Renal cortical epithelial cell (primary cell): ENCODE data around the gene SELENOI. TPM values are rescaled to one million over a fixed set of nuclear protein-coding genes. Genes with fewer than 3 reads are reported as not detected.
"Not testable (repeated sequence)": the region's sequence is repeated elsewhere in the genome, so short reads cannot be mapped to it uniquely, and the experiment has no call there.

Experiments used
- DNase-seq: peaks from one replicate; pipeline ENCODE4 v3.0.0-alpha.2; 2011; ENCODE audit warnings: low read depth
- total RNA-seq: library from RNA; depleted of rRNA; stranded (reverse); fragments of >200 nt; gene quantifications from 2 replicates; pipeline ENCODE4 v1.2.3, GENCODE V29; 2014

SELENOI gene, protein sequence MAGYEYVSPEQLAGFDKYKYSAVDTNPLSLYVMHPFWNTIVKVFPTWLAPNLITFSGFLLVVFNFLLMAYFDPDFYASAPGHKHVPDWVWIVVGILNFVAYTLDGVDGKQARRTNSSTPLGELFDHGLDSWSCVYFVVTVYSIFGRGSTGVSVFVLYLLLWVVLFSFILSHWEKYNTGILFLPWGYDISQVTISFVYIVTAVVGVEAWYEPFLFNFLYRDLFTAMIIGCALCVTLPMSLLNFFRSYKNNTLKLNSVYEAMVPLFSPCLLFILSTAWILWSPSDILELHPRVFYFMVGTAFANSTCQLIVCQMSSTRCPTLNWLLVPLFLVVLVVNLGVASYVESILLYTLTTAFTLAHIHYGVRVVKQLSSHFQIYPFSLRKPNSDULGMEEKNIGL
- total RNA-seq: 21.4 and 46.7 TPM in 2 replicates

DNA sequence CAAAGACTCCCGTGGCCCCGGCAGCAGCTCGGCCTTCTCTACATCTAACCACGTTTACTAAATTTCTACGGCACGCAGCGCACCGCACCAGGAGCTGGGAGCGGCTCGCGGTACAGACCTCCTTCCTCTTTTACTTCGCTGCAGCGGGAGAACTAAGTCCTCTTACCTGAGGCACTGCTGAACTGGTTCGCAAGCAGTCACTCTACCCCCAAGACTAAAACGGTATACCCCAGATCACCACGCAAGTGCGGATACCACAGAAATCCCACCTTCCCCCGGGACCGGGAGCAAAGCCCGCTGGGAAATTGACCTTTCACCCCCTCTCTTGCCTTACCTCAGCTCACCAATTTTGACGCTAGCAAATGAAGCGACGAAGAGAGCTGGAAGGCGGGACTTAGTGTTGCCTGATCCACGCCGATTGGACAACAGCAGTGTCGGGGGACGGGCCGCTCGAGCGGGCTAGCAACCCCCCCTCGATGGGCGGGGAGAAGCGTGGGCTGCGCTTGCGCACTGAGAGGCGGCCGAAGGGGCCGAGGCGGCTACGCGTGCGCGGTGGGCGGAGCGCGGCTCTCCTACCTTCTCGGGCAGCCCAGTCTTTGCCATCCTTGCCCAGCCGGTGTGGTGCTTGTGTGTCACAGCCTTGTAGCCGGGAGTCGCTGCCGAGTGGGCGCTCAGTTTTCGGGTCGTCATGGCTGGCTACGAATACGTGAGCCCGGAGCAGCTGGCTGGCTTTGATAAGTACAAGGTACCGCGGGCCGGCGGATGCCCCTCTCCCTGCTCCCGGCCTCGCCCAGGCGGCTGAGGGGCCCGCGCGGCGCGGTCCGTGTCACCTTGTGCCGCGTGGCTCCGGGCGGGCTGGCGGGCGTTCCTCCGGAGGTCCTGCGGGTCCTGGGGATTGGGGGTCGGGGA is at the start of gene SELENOI:
TSS of gene SELENOI (plus strand) at position 599 of the 909 bp plus-strand sequence. CDS start at position 689, 90 bp downstream.
- DNase-seq: peak; percentile 98

DNA sequence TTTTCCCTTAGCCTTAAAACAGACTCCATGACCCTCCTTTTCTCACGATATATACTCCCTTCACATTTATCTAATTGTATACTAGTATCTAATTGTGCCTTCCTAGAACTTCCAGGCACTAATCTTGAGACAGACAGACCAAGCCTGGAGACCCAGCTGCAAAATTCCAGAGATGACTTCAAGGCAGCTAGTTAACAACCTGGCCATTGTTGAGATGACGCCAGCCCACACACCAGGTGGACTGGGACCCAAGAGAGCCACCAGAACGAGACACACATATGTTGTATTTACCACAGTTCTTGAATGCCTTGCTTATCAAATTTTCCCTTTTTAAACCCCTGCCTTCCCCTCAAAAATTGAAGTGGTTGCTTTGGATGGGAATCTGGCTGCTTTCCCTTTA is 48.9 kb upstream of the SELENOI start:
- no peak for DNase-seq

DNA sequence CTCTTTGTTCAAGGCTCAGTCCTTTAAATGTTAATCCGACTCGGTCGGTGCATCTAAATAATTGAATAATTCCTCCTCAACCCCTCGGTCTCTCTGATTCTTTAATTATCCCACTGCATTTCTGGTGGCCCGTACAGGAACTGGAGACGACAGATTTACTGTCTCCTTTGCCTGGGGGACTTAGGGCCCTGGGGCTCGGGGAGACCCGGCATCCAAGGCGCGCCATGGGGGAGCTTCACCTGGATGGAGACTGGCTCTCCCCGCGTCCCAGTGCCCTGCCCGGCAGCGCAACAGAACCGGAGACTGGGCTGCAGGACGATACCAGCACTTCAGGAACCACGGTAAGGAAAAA is 47.7 kb upstream of the SELENOI start:
- no peak for DNase-seq

DNA sequence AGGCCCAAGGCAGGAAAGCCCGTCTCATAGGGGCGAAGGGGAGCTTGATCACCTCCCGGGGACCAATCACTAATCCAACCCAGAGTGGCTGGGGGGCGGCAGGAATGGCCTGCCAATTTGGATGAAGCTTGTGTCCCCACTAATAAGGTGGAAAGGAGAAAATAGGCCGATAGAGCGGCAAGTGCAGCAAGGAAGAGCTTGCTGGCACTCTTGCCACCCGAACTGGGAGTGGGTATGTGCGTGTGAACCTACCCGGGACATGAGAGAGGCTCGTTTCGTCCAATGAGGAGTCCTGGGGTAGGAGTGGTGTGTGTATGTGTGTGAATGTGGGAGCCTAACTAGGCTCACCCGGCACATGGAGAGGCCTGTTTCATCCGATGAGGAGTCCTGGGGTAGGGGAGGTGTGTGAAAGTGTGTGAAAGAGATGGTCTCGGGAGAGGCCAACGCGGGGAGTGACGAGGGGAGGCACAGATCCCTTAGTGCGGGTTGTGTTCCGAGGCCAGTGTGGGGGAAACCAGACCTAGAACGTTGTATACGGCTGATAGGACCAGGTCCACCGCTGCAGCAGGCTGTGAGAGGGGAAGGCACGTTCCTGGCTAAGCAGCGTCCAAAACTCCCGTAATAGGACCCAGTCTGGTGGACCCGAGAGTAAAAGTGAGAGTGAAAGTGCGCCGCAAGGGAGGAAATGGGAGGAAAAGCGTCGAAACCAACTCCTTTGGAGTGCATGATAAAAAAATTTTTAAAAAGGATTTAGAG is 47.1 kb upstream of the SELENOI start:
- peak; percentile 59 for DNase-seq

DNA sequence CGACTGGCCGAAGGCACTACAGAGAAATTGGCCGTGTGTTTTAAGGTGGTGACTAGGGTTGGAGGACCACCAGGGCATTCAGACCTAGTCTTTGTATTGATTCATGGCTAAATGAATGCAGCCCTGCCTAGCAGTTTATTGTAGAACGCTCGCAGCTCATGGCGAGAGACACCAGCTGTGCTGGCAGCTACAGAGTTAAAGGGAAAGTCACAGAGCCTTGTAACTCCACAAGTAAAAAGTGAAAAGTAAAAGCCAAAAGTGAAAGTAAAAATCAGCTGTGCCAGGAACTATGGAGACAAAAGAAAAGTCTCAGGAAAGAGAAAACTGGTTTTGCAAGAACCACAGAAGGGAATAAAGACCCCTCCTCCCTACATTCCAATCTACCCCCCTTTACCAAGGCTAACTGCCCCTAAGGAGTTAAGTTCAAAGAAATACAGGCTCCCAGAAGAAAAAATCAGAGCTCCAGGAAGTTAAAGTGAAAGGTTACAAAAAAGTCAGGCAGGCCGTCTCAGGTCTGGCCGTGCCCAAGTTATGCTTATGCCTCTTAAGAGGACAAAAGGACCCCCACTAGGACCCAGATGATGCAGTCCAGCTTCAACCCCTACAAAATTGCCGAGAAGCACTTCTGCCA is 46.4 kb upstream of the SELENOI start:
- peak; percentile 77 for DNase-seq

DNA sequence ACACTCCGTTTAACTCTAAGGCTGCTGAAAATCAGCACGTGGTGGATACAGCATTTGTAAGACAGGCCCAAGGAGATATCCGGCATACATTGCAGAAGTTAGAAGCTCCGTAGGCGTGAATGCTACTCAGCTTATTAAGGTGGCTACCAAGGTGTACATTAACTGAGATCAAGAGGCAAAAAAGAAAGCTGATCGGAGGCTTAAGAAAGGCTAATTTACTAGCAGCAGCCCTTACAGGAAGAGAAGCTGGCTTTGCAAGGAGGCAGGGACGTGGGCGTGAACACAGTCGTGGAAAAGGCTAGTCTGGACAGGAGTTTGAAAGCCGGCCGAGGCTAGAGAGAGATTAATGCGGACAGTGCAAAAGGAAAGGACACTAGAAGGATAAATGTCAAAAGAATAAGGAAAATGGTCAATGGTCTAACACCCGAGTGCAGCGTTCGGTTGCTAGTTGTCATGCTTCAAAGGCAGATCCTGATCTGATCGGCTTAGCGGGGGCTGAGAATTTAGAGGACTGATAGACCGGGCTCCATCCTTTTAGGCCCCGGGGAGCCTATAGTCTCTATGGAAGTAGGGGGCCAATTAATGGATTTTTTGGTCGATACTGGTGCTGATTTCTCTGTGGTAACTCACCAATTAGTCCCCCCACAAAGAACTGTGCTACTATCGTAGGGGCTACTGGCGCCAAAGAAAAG is 45.6 kb upstream of the SELENOI start:
- peak; percentile 45 for DNase-seq

DNA sequence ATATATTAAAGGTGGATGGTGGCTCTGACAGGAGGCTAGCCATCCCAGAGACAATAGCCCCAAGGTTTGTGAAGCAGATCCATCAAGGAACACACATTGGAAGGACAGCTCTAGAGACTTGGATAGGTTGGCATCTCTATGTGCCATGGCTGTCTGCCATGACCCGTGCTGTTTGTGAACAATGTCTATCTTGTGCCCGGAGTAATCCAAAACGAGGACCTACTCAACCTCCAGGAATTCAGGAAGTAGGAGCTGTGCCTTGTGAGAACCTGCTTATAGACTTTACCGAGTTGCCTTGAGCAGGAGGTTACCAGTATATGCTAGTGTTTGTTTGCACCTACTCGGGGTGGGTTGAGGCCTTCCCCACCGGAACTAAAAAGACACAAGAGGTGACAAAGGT is 43.1 kb upstream of the SELENOI start:
- peak; percentile 23 for DNase-seq

DNA sequence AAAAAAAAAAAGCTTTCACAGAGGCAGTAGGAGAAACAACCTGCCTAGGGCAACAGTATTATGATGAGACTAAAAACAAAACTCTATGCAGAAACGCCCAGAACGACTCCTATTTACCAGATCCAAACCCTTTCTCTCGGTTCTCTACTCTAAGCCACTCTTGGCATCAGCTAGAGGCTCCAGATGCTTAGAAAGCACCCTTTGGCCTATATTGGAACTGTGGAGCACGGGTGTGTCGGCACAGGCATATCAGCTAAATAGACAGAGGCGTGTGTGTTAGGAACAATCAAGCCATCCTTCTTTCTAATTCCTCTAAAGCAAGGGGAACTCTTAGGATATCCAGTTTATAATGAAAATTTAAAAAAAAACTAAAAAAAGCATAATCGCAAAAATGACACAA is 40.8 kb upstream of the SELENOI start:
- DNase-seq: not testable (repeated sequence)

DNA sequence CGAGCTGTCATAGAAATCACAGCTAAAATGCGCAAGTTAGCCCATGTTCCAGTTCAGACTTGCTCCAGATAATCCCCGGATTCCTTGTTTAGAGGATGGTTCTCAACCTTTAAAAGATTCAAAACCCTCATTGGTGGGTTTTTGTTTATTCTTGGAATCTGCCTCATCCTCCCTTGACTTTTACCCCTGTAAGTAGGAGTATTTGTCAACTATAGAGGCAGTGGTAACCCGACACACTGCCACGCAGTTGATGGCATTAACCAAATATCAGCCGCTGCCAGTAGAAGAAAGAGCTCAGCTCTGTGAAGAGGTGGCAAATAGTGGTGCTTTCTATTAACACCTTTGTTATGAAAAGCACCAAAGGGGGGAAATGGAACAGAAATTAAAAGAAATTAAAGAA is 40.4 kb upstream of the SELENOI start:
- no peak for DNase-seq

DNA sequence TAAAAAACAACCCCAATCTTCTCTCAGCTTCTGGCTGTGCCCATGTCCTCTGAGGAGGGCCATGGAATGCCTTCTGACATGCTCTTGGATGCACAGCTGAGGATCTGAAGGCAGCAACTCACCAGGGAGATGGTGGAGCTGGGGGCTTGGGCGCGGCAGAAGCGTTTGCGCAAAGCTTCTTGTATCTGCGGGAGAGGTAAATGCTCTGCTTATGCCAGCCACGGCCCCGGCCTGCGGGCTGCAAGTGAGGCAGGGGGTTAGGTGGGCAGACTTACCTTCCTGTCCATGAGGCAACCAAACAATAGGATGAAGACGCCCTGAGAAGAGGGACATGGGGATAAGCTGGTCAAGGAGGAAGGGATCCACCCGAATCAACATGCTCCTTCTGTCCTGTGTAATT is 36.0 kb upstream of the SELENOI start:
- DNase-seq: no peak

DNA sequence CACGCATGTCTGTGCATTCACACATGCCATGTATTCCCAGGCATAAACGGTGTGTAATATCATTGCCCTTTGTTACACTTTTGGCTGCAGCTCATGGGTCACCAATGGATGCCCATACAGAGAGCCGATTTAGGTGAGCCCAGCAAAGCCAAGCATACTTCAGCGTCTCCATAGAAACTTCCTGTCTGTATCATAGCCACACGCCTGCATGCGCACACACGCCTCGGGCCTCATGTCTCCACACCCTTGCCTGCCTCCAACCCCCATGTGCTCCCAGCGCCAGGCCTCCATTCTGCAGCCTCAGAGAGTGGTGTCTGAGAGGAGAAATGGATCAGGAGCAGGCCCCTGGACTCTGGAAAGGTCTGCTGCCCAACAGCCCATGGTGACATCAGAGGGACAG is 33.5 kb upstream of the SELENOI start:
- no peak for DNase-seq

DNA sequence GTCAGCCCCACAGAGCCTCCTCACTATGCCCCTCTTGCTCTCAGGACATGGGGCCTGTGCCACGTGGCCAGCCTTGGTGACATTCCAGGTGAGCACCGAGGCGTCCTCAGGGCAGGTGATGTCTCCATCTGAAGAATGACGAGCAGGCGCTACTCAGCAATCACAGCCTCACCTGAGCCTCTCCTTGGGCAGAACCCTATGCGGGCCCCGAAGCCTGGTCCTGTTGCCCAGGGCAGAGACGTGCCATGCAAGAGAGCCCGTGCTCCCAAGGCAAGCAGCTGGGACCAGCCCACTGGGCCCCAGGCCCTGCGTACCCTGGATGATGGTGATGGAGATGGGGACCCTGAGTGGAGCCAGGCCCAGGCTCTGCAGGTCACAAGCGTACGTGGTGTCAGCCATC is 32.5 kb upstream of the SELENOI start:
- DNase-seq: no peak

DNA sequence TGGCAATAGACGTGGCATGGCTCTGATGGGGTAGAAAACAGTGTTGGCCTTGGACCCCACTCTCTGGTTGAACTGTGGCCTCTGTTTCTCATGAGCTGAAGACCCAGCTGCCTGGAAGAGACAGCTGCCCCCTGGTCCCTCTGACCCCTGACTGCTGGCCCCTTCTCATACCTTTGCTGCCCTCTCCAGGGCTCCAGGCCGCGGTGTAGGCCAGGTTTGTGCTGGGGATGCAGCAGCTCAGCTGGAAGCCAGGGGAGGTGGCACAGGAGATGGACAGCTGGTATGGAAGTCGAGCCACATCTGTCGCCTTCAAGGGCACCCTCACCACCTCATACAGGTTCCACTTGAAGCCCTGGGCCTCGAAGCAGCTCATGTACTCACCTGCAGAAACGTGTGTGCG is 31.7 kb upstream of the SELENOI start:
- DNase-seq: no peak

DNA sequence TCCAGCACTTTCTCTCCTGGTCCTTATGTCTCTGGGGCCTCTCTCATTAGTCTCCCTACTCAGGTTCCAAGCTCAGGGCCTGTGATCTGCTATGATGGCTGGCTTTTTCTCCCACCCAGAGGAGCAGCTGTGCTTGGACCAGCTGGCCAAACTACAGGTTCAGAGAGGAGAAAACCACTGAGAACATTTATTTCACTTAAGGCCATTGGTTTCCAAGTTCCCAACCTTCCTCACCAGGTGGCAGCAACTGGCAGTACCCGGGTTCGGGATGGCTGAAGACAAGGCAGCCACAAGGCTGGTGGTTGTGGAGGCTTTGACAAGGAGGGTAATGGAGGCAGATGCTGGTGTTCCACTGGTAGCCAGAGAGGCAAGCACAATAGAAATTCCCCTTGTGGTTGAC is 29.9 kb upstream of the SELENOI start:
- DNase-seq: peak; percentile 20

DNA sequence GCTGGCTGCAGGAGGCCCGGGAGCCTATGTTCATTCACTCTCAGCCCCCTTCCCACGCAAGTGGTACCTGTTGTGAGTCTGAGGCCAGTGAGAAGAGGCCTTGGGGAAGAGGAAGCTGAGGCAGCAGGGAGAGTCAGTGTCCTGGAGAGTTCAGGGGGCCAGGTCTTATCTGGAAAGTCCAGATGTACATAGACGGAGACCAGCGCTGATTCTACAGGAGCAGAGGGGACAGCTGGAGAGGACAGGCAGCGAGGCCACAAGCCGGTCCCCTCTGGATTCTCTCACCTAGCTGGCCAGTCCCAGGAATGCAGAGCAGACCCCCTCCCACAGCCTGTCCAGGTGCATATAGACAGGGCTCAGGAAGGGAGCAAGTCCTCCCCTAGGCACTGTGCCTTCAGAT is 29.1 kb upstream of the SELENOI start:
- no peak for DNase-seq

DNA sequence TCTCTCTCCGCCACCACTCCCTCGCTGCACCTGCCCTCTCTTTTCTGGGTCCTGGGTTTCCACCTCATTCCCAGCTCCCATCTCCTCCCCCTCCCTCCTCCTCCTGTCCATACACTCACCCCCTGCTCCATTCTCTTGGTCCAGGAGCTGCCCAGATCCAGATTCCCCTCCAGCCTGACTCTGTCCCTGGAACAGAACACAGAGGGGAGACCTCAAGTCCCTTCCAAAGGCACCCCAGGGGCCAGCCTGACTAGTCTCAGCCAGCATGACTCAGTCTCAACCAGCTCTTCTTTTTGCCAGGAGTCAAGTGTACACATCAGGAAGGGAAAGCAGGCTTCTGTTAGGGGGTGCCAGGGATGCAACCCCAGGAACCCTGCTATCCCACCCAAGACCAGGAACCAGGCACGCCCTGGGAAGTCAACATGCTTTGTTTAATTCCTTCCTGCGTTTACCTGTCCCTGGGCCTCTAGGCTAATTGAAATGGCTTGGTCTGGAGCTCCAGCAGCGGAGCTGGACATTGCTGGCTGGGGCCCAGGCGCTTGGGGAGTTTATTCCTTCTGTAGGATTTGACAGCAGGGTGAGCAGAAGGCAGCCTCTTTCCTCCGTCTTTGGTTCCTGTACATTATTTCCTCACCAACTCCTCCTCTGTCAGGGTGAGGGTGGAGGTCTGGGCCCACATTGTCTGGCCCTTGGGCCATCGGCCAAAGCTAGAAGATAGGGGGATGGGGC is 28.4 kb upstream of the SELENOI start:
- DNase-seq: no peak

DNA sequence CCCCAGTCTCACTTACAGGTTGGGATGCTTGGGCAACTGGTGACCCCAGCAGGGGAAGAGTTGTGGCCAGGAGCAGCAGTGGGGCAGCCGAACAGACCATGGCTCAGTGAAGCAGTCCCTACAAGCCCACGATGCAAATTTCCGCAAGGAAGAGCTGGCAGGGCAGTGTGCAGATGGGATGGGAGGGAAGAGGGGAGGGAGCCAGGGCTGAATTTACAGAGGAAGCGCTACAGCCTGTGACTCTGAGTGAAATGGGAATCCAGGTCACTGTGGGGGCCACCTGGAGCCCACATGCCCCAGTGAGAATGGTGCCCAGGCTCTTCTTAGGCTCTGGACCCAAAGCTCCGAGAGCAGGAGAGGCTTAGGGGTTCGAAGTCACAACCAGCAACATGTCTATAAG is 27.0 kb upstream of the SELENOI start:
- no peak for DNase-seq

DNA sequence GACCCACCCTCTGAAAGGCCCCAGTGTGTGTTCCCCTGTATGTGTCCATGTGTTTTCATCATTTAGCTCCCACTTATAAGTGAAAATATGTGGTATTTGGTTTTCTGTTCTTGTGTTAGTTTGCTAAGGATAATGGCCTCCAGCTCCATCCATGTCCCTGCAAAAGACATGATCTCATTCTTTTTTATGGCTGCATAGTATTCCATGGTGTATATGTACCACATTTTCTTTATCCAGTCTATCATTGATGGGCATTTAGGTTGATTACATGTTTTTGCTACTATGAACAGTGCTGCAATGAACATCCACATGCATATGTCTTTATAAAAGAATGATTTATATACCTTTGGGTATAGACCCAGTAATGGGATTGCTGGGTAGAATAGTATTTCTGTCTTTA is 21.5 kb upstream of the SELENOI start:
- DNase-seq: not testable (repeated sequence)

DNA sequence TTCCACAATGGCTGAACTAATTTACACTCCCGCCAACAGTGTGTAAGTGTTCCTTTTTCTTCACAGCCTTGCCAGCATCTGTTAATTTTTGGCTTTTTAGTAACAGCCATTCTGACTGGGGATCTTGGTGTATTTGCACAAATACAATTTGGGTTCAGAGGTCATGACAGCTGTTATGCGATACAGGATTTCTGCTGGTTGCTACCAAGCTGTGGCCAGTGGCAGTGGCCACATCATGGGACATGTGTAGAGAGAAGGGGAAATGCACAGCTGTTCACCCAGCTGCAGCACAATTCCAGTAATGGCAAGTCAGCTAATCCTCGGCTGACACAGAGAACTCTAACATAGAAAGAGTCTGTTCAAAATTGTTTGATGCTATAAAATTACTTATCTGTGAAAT is 21.0 kb upstream of the SELENOI start:
- no peak for DNase-seq

DNA sequence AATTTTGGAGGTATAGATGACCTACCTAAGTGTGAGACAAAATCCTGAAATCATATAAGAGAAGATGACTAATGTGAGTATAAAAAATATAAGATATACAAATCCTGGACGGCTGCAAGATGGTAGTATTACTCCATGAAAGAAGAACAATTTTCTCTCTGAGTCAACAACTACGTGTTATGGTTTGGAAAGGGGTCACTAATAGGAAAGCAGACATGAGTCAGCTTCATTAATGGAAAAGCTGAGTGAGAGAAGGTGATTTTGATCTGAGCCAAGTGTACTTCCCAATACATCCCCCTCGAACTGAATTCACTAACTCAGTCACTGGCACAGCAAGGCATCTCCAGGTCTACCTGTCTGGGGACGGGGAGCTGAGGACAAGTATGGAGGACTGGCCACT is 20.1 kb upstream of the SELENOI start:
- peak; percentile 78 for DNase-seq
